PC-3 (cell line): Measurements from ENCODE around the gene ITCH.

Experiments
- EZH2phosphoT487 ChIP-seq: fragments of 300-600 bp; sonication (generic); IDR thresholded peaks from 2 replicates; pipeline ENCODE4 v1.6.1; 2018; ENCODE audit warnings: mild to moderate bottlenecking, antibody characterized with exemption, low read length, borderline replicate concordance
- TF ChIP-seq, protein P1 (sequence below): fragments of 300-600 bp; sonication (generic); conservative IDR thresholded peaks from 2 replicates; pipeline ENCODE4 v1.5.1; 2017; ENCODE audit warnings: antibody characterized with exemption, low read depth, mild to moderate bottlenecking, low read length

DNA sequence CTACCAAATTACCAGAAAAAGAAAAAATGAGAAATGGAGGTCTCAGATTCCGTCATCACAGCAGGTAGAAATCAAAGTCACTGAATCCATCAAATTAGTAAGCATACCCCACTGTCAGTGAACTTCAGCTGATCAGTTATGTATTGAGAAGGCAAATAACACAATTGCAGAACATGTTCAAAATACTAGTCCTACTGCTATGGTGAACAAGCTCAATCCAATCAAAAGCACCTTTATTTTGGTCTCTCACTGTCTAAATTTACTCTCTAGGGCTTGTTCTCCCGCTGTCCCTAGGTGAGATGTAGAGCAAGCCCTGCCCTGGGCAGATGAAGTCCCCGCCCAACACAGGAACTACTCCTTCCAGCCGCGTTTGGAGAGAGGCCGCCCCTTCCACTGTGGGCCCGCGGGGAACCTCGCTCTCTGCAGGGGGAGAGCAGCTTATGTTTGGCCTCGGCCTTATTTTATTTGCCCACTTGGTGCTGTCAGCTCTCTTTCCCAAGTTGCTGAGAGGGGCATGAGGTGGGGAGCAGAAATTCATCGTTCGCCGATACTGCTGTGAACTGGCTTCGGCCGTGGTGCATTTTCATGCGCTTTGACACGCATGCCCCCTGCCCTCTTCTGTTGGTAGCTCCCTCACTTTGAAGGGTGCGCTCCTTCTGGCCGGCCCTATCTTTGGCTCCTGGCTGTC lies 181.2 kb downstream of the ITCH start:
- TF ChIP-seq EZH2phosphoT487 = no peak
- TF ChIP-seq, protein P1, sequence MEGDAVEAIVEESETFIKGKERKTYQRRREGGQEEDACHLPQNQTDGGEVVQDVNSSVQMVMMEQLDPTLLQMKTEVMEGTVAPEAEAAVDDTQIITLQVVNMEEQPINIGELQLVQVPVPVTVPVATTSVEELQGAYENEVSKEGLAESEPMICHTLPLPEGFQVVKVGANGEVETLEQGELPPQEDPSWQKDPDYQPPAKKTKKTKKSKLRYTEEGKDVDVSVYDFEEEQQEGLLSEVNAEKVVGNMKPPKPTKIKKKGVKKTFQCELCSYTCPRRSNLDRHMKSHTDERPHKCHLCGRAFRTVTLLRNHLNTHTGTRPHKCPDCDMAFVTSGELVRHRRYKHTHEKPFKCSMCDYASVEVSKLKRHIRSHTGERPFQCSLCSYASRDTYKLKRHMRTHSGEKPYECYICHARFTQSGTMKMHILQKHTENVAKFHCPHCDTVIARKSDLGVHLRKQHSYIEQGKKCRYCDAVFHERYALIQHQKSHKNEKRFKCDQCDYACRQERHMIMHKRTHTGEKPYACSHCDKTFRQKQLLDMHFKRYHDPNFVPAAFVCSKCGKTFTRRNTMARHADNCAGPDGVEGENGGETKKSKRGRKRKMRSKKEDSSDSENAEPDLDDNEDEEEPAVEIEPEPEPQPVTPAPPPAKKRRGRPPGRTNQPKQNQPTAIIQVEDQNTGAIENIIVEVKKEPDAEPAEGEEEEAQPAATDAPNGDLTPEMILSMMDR = no peak
